HCT116 (cell line): ENCODE measurements around the gene PDXK. TPM values are rescaled to one million over a fixed set of nuclear protein-coding genes. Genes with fewer than 3 reads are reported as not detected.

Source experiments
- ATAC-seq: fragments of 200-7000 bp; cut with Tn5 transposase; 2 replicates; pipeline ENCODE4 v1.9.1; 2020; ENCODE audit warnings: mild to moderate bottlenecking, moderate library complexity
- BruUV-seq: library from RNA; stranded (reverse); fragments of 400-500 nt; replicated peaks from 2 replicates; lab custom pipeline; 2021; lab: Mats Ljungman, UMichigan
- CTCF ChIA-PET: fragments of 300-600 bp; sonication (Branson Sonifier 250); formaldehyde crosslinking; loops from one replicate; lab custom pipeline; 2021; ENCODE audit warnings: antibody characterized with exemption; lab: Charles Lee
- POLR2A ChIA-PET: fragments of 300-600, 350-600 bp; sonication (Branson Sonifier 250); formaldehyde crosslinking; loops from one replicate; lab custom pipeline; 2021; ENCODE audit warnings: antibody characterized with exemption; lab: Charles Lee
- RAD21 ChIA-PET, 2 experiments: fragments of 300-600 bp; sonication (Branson Sonifier 250); formaldehyde crosslinking; loops; one replicate each; lab custom pipeline; 2023; ENCODE audit warnings: low total read pairs in 2 of 2; ENCODE audit not compliant: uncharacterized antibody in 2 of 2, unreplicated experiment in 2 of 2, low non-redundant PET in 1 of 2; lab: Charles Lee
- DNase-seq: peaks from one replicate; pipeline ENCODE4 v3.0.0-alpha.2; 2010; ENCODE audit warnings: low read depth, low spot score
- H2AFZ ChIP-seq: fragments of 200-600 bp; shearing (Covaris generic), sonication (generic); 2 replicates; pipeline ENCODE4 v1.6.1; 2017; ENCODE audit warnings: low read depth, mixed run types, mixed read lengths, antibody characterized with exemption, low read length; ENCODE audit not compliant: poor library complexity, severe bottlenecking
- H3K27ac ChIP-seq: 2 replicates; pipeline ENCODE4 v1.5.1; 2012; ENCODE audit warnings: low read depth, low read length
- H3K27me3 ChIP-seq: fragments of 200-600 bp; sonication (generic); 2 replicates; pipeline ENCODE4 v1.6.1; 2016; ENCODE audit warnings: mixed run types, low read length, mixed read lengths; ENCODE audit not compliant: insufficient read depth
- H3K36me3 ChIP-seq, 2 experiments: fragments of 200-500 bp in 1 of 2; fragments of 200-600 bp in 1 of 2; sonication (Bioruptor generic) in 1 of 2; sonication (generic) in 1 of 2; 2 replicates each; pipeline versions ENCODE4 v1.5.1 to v1.6.1; 2014 to 2016; ENCODE audit warnings: low read length in 2 of 2, inconsistent platforms in 1 of 2, mixed read lengths in 1 of 2, mixed run types in 1 of 2; ENCODE audit not compliant: insufficient read depth in 2 of 2, control insufficient read depth in 1 of 2
- H3K4me1 ChIP-seq, 2 experiments: fragments of 200-600 bp in 1 of 2; sonication (generic) in 1 of 2; 2 replicates each; pipeline versions ENCODE4 v1.5.1 to v1.6.1; 2012 to 2017; ENCODE audit warnings: low read length in 2 of 2, inconsistent platforms in 1 of 2, mild to moderate bottlenecking in 1 of 2, mixed read lengths in 1 of 2, mixed run types in 1 of 2, moderate library complexity in 1 of 2; ENCODE audit not compliant: insufficient read depth in 2 of 2, control insufficient read depth in 1 of 2
- H3K4me2 ChIP-seq: fragments of 200-600 bp; sonication (generic); 2 replicates; pipeline ENCODE4 v1.6.1; 2017; ENCODE audit warnings: mixed run types, low read length, mixed read lengths
- H3K4me3 ChIP-seq, 2 experiments: fragments of 200-600 bp in 1 of 2; sonication (generic) in 1 of 2; replicated peaks in 1 of 2; 2 replicates each; pipeline ENCODE4 v1.5.1; 2011 to 2016; ENCODE audit warnings: low read length in 2 of 2, control low read depth in 1 of 2, low read depth in 1 of 2, mild to moderate bottlenecking in 1 of 2, mixed read lengths in 1 of 2, mixed run types in 1 of 2
- H3K79me2 ChIP-seq: fragments of 200-600 bp; sonication (generic); 2 replicates; pipeline ENCODE4 v1.6.1; 2017; ENCODE audit warnings: mild to moderate bottlenecking, mixed run types, low read length, moderate library complexity, mixed read lengths; ENCODE audit not compliant: insufficient read depth
- H3K9ac ChIP-seq: fragments of 200-600 bp; sonication (generic); 2 replicates; pipeline ENCODE4 v1.6.1; 2016; ENCODE audit warnings: low read length, mixed read lengths
- H3K9me2 ChIP-seq: fragments of 200-600 bp; sonication (generic), shearing (Covaris generic); 2 replicates; pipeline ENCODE4 v1.6.1; 2017; ENCODE audit warnings: mixed run types, mild to moderate bottlenecking, moderate library complexity; ENCODE audit not compliant: insufficient read depth
- H3K9me3 ChIP-seq, 2 experiments: fragments of 200-500 bp in 1 of 2; fragments of 200-600 bp in 1 of 2; sonication (Bioruptor generic) in 1 of 2; sonication (generic) in 1 of 2; 2 replicates each; pipeline ENCODE4 v1.6.1; 2014 to 2017; ENCODE audit warnings: low read length in 2 of 2, mixed read lengths in 2 of 2, inconsistent platforms in 1 of 2, low read depth in 1 of 2, mild to moderate bottlenecking in 1 of 2, mixed run types in 1 of 2, moderate library complexity in 1 of 2; ENCODE audit not compliant: control insufficient read depth in 1 of 2, insufficient read depth in 1 of 2
- H4K20me1 ChIP-seq: fragments of 200-600 bp; sonication (generic), shearing (Covaris generic); 2 replicates; pipeline ENCODE4 v1.6.1; 2017; ENCODE audit warnings: mixed run types, mild to moderate bottlenecking, moderate library complexity; ENCODE audit not compliant: insufficient read depth
- CBX3 ChIP-seq: IDR thresholded peaks from 2 replicates; pipeline ENCODE4 v1.6.1; 2012; ENCODE audit warnings: low read depth
- CEBPB ChIP-seq: IDR thresholded peaks from 2 replicates; pipeline ENCODE4 v1.6.1; 2012; ENCODE audit warnings: low read depth
- EGR1 ChIP-seq: IDR thresholded peaks from 2 replicates; pipeline ENCODE4 v1.6.1; 2012; ENCODE audit warnings: low read depth
- ELF1 ChIP-seq: IDR thresholded peaks from 2 replicates; pipeline ENCODE4 v1.6.1; 2012; ENCODE audit warnings: low read depth, borderline replicate concordance
- EZH2phosphoT487 ChIP-seq: fragments of 200-600 bp; IDR thresholded peaks from 2 replicates; pipeline ENCODE4 v1.6.1; 2018; ENCODE audit warnings: antibody characterized with exemption, borderline replicate concordance
- FOSL1 ChIP-seq: IDR thresholded peaks from 2 replicates; pipeline ENCODE4 v1.6.1; 2012; ENCODE audit warnings: low read depth
- SRF ChIP-seq: IDR thresholded peaks from 2 replicates; pipeline ENCODE4 v1.6.1; 2012; ENCODE audit warnings: low read depth
- YY1 ChIP-seq: IDR thresholded peaks from 2 replicates; pipeline ENCODE4 v1.6.1; 2011; ENCODE audit warnings: low read length, low read depth, moderate library complexity, mild to moderate bottlenecking; ENCODE audit not compliant: insufficient replicate concordance; ENCODE audit errors: extremely low read depth
- ZFX ChIP-seq: fragments of 450-650 bp; IDR thresholded peaks from 2 replicates; pipeline ENCODE4 v1.6.1; 2017
- ZNF274 ChIP-seq: fragments of 200-500 bp; sonication (Bioruptor generic); IDR thresholded peaks from 2 replicates; pipeline ENCODE4 v1.6.1; 2014; ENCODE audit warnings: mild to moderate bottlenecking, low read depth, low read length, inconsistent platforms
- intact Hi-C: fragments of 100-400 bp; cut with micrococcal nuclease; formaldehyde crosslinking; loops from 2 replicates; pipeline ENCODE4 v1.10.0; 2022
- total RNA-seq: library from RNA; stranded (reverse); gene quantifications from one replicate; pipeline ENCODE4 v1.2.1, GENCODE V29; 2021; ENCODE audit not compliant: unreplicated experiment
- TF ChIP-seq, protein P1 (sequence below): IDR thresholded peaks from 2 replicates; pipeline ENCODE4 v1.6.1; 2012
- TF ChIP-seq, protein P2 (sequence below): IDR thresholded peaks from 2 replicates; pipeline ENCODE4 v1.6.1; 2011; ENCODE audit warnings: mild to moderate bottlenecking, low read length, moderate library complexity; ENCODE audit not compliant: insufficient replicate concordance; ENCODE audit errors: extremely low read depth
- TF ChIP-seq, protein P3 (sequence below): IDR thresholded peaks from 2 replicates; pipeline ENCODE4 v1.6.1; 2012; ENCODE audit warnings: low read depth
- TF ChIP-seq, protein P4 (sequence below): IDR thresholded peaks from 2 replicates; pipeline ENCODE4 v1.6.1; 2012

Gene PDXK
- total RNA-seq, 1 experiment from 2014 or later: 127 TPM

DNA sequence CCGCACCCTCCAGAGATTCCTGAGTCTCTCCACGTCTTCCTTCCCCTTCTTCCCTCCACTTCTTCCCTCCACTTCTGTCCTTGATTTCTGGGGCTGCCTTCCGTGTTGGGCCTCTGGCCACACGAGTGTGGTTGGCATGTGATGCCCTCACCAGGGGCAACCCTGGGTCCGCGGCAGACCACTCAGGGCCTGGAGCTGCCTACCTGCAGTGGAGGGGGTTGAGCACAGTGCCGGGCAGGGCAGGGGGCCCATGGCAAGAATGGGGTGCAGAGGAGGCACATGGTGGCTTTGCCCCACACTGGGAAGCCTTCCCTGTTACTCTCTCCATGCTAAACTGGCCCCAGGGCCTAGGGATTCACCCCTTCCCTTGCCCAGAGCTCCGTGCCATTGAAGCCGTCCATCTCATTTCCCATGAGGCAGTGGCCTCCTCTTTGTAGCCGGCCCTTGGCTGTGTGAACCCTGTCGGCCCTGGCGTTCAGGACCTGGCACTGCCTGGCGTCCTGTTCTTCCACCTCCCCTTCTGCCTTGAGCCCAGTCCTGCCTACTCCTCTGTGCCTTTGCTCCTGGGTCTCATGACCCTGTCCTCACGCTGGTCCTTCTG, 83.9 kb downstream of the PDXK start:
- Histone ChIP-seq H3K36me3 (peaks cover 32 to 50% of the 10 kb centered on the region in 2 experiments), H3K4me1 (no peaks in the 10 kb centered on the region), H3K9ac (no peak overlapping the region), H3K27ac (no peak overlapping the region), H4K20me1 (no peaks in the 10 kb centered on the region), H3K9me2 (no peaks in the 10 kb centered on the region), H3K9me3 (no peaks in the 10 kb centered on the region), H3K79me2 (peaks cover 3% of the 10 kb centered on the region; the same call in 1 of the 2 replicates), H3K4me3 (no peak overlapping the region), H2AFZ (no peak overlapping the region), H3K4me2 (no peak overlapping the region), H3K27me3 (no peaks in the 10 kb centered on the region)
- RAD21 ChIA-PET: no interaction called here
- no TSS peak for BruUV-seq
- POLR2A ChIA-PET: no interaction called here
- CTCF ChIA-PET: no interaction called here
- ATAC-seq: no peak
- no peak for DNase-seq
- intact Hi-C loops: no loop called here
- TF ChIP-seq SRF: no peak
- no peak for TF ChIP-seq EGR1
- TF ChIP-seq, protein P1, sequence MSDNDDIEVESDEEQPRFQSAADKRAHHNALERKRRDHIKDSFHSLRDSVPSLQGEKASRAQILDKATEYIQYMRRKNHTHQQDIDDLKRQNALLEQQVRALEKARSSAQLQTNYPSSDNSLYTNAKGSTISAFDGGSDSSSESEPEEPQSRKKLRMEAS: no peak
- no peak for TF ChIP-seq FOSL1
- no peak for TF ChIP-seq CBX3
- no peak for TF ChIP-seq CEBPB
- TF ChIP-seq, protein P2, sequence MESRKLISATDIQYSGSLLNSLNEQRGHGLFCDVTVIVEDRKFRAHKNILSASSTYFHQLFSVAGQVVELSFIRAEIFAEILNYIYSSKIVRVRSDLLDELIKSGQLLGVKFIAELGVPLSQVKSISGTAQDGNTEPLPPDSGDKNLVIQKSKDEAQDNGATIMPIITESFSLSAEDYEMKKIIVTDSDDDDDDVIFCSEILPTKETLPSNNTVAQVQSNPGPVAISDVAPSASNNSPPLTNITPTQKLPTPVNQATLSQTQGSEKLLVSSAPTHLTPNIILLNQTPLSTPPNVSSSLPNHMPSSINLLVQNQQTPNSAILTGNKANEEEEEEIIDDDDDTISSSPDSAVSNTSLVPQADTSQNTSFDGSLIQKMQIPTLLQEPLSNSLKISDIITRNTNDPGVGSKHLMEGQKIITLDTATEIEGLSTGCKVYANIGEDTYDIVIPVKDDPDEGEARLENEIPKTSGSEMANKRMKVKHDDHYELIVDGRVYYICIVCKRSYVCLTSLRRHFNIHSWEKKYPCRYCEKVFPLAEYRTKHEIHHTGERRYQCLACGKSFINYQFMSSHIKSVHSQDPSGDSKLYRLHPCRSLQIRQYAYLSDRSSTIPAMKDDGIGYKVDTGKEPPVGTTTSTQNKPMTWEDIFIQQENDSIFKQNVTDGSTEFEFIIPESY: no peak
- no peak for TF ChIP-seq YY1
- no peak for TF ChIP-seq ZFX
- TF ChIP-seq EZH2phosphoT487: no peak
- TF ChIP-seq, protein P3, sequence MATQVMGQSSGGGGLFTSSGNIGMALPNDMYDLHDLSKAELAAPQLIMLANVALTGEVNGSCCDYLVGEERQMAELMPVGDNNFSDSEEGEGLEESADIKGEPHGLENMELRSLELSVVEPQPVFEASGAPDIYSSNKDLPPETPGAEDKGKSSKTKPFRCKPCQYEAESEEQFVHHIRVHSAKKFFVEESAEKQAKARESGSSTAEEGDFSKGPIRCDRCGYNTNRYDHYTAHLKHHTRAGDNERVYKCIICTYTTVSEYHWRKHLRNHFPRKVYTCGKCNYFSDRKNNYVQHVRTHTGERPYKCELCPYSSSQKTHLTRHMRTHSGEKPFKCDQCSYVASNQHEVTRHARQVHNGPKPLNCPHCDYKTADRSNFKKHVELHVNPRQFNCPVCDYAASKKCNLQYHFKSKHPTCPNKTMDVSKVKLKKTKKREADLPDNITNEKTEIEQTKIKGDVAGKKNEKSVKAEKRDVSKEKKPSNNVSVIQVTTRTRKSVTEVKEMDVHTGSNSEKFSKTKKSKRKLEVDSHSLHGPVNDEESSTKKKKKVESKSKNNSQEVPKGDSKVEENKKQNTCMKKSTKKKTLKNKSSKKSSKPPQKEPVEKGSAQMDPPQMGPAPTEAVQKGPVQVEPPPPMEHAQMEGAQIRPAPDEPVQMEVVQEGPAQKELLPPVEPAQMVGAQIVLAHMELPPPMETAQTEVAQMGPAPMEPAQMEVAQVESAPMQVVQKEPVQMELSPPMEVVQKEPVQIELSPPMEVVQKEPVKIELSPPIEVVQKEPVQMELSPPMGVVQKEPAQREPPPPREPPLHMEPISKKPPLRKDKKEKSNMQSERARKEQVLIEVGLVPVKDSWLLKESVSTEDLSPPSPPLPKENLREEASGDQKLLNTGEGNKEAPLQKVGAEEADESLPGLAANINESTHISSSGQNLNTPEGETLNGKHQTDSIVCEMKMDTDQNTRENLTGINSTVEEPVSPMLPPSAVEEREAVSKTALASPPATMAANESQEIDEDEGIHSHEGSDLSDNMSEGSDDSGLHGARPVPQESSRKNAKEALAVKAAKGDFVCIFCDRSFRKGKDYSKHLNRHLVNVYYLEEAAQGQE: no peak
- TF ChIP-seq, protein P4, sequence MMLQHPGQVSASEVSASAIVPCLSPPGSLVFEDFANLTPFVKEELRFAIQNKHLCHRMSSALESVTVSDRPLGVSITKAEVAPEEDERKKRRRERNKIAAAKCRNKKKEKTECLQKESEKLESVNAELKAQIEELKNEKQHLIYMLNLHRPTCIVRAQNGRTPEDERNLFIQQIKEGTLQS: no peak
- TF ChIP-seq ELF1: no peak
- no peak for TF ChIP-seq ZNF274
